SK-N-SH treated with all-trans-retinoic acid at 6 μM for 48 hours (cell line): Measurements from ENCODE around the gene LRMDA.

Source experiments
- ATAC-seq: fragments of 200-7000 bp; cut with Tn5 transposase; 3 replicates; pipeline ENCODE4 v1.9.1; 2020; ENCODE audit warnings: mild to moderate bottlenecking, moderate library complexity
- ARNTL ChIP-seq: fragments of 450-650 bp; formaldehyde crosslinking; IDR thresholded peaks from 2 replicates; pipeline ENCODE4 v1.5.0; 2020; ENCODE audit warnings: low read depth, mild to moderate bottlenecking, moderate library complexity, borderline replicate concordance
- BACH2 ChIP-seq: fragments of 250-450 bp; sonication (Bioruptor Pico); IDR thresholded peaks from 2 replicates; pipeline ENCODE4 v1.9.0; 2021; ENCODE audit warnings: mild to moderate bottlenecking, borderline replicate concordance
- CSRNP3 ChIP-seq: fragments of 250-450 bp; sonication (Bioruptor Pico); IDR thresholded peaks from 2 replicates; pipeline ENCODE4 v1.5.1; 2021; ENCODE audit warnings: mild to moderate bottlenecking, moderate library complexity
- ESRRG ChIP-seq: fragments of 250-450 bp; sonication (Bioruptor Pico); IDR thresholded peaks from 2 replicates; pipeline ENCODE4 v1.6.1; 2021; ENCODE audit warnings: mild to moderate bottlenecking
- GLIS3 ChIP-seq: fragments of 250-450 bp; sonication (Bioruptor Pico); IDR thresholded peaks from 2 replicates; pipeline ENCODE4 v1.5.0; 2020; ENCODE audit warnings: mild to moderate bottlenecking, moderate library complexity
- ISL1 ChIP-seq: fragments of 250-450 bp; sonication (Bioruptor Pico); IDR thresholded peaks from 2 replicates; pipeline ENCODE4 v2.1.2; 2022; ENCODE audit warnings: mild to moderate bottlenecking, moderate library complexity
- OSR1 ChIP-seq: fragments of 250-450 bp; sonication (Bioruptor Pico); IDR thresholded peaks from 2 replicates; pipeline ENCODE4 v1.8.0; 2022; ENCODE audit warnings: moderate library complexity, mild to moderate bottlenecking, inconsistent platforms
- PPARA ChIP-seq: fragments of 250-450 bp; sonication (Bioruptor Pico); IDR thresholded peaks from 2 replicates; pipeline ENCODE4 v1.5.0; 2020; ENCODE audit warnings: mild to moderate bottlenecking, borderline replicate concordance
- RARB ChIP-seq: fragments of 250-450 bp; sonication (Bioruptor Pico); IDR thresholded peaks from 2 replicates; pipeline ENCODE4 v1.8.0; 2021; ENCODE audit warnings: mild to moderate bottlenecking, moderate library complexity
- SNAI2 ChIP-seq: fragments of 250-450 bp; sonication (Bioruptor Pico); IDR thresholded peaks from 2 replicates; pipeline ENCODE4 v1.5.0; 2020; ENCODE audit warnings: mild to moderate bottlenecking, moderate library complexity
- TCF4 ChIP-seq: fragments of 250-450 bp; sonication (Bioruptor Pico); IDR thresholded peaks from 2 replicates; pipeline ENCODE4 v1.8.0; 2021; ENCODE audit warnings: mild to moderate bottlenecking, moderate library complexity, borderline replicate concordance
- TOX ChIP-seq: fragments of 250-450 bp; sonication (Bioruptor Pico); IDR thresholded peaks from 2 replicates; pipeline ENCODE4 v1.8.0; 2021; ENCODE audit warnings: mild to moderate bottlenecking, moderate library complexity, borderline replicate concordance
- ZC3H10 ChIP-seq: fragments of 250-450 bp; sonication (Bioruptor Pico); IDR thresholded peaks from 2 replicates; pipeline ENCODE4 v1.5.1; 2021; ENCODE audit warnings: mild to moderate bottlenecking, moderate library complexity
- ZFP3 ChIP-seq: fragments of 250-450 bp; sonication (Bioruptor Pico); IDR thresholded peaks from 2 replicates; pipeline ENCODE4 v1.5.0; 2020; ENCODE audit warnings: mild to moderate bottlenecking, moderate library complexity
- ZNF565 ChIP-seq: fragments of 450-650 bp; formaldehyde crosslinking; conservative IDR thresholded peaks from 2 replicates; pipeline ENCODE4 v1.5.0; 2020; ENCODE audit warnings: low read depth, mild to moderate bottlenecking, moderate library complexity
- ZNF70 ChIP-seq: fragments of 450-650 bp; formaldehyde crosslinking; IDR thresholded peaks from 2 replicates; pipeline ENCODE4 v1.5.0; 2020; ENCODE audit warnings: mild to moderate bottlenecking, moderate library complexity
- ZNF8 ChIP-seq: fragments of 450-650 bp; formaldehyde crosslinking; IDR thresholded peaks from 2 replicates; pipeline ENCODE4 v1.5.0; 2020; ENCODE audit warnings: mild to moderate bottlenecking, moderate library complexity
- TF ChIP-seq, protein P1 (sequence below): fragments of 250-450 bp; sonication (Bioruptor Pico); IDR thresholded peaks from 2 replicates; pipeline ENCODE4 v1.5.1; 2020; ENCODE audit warnings: low read depth, mild to moderate bottlenecking, moderate library complexity
- TF ChIP-seq, protein P2 (sequence below): fragments of 250-450 bp; sonication (Bioruptor Pico); IDR thresholded peaks from 2 replicates; pipeline ENCODE4 v1.5.0; 2020; ENCODE audit warnings: mild to moderate bottlenecking, moderate library complexity
- TF ChIP-seq, protein P3 (sequence below): fragments of 250-450 bp; sonication (Bioruptor Pico); IDR thresholded peaks from 2 replicates; pipeline ENCODE4 v1.8.0; 2021; ENCODE audit warnings: low read depth, mild to moderate bottlenecking, moderate library complexity, borderline replicate concordance
- TF ChIP-seq, protein P4 (sequence below): fragments of 250-450 bp; sonication (Bioruptor Pico); IDR thresholded peaks from 2 replicates; pipeline ENCODE4 v1.8.0; 2020; ENCODE audit warnings: mild to moderate bottlenecking, moderate library complexity, borderline replicate concordance

The LRMDA gene

GRCh38 chr10:75806186-75806585 lies 374.8 kb downstream of the LRMDA start:
- TF ChIP-seq TCF4 (no peak), ARNTL (CRISPR knock-in tag) (no peak), ZFP3 (CRISPR knock-in tag) (no peak), OSR1 (CRISPR knock-in tag) (no peak), ESRRG (no peak), ZC3H10 (no peak), TOX (CRISPR knock-in tag) (no peak), ZNF70 (CRISPR knock-in tag) (no peak), PPARA (CRISPR knock-in tag) (no peak)
- ATAC-seq, result no peak

DNA sequence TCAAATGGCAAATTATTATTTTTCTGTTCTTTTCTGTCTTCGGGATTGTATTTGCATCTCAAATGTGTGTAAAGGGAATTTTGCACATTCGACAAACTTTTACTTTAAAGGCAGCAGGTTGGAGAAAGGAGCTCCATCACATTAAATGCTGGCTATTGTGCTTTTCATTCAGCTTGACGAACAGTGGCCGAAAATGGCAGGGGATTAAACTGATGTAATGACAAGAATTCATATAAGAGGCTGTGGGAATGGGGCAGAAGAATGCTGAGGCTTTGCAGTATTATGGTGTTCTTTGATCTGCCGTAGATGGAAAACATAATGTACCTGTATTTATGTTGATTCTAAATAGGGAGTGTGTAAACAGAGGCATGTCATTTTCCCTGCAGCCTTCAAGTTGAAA lies 376.0 kb downstream of the LRMDA start:
- TF ChIP-seq ARNTL (CRISPR knock-in tag) (no peak), GLIS3 (CRISPR knock-in tag) (no peak), ZNF565 (no peak), ZNF70 (CRISPR knock-in tag) (no peak), RARB (no peak), TCF4 (no peak)
- no peak for ATAC-seq

- ATAC-seq, result no peak
- TF ChIP-seq SNAI2 (CRISPR knock-in tag), result no peak
- no peak for TF ChIP-seq TCF4
- TF ChIP-seq, protein P1, sequence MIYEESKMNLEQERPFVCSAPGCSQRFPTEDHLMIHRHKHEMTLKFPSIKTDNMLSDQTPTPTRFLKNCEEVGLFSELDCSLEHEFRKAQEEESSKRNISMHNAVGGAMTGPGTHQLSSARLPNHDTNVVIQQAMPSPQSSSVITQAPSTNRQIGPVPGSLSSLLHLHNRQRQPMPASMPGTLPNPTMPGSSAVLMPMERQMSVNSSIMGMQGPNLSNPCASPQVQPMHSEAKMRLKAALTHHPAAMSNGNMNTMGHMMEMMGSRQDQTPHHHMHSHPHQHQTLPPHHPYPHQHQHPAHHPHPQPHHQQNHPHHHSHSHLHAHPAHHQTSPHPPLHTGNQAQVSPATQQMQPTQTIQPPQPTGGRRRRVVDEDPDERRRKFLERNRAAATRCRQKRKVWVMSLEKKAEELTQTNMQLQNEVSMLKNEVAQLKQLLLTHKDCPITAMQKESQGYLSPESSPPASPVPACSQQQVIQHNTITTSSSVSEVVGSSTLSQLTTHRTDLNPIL (CRISPR knock-in tag), result no peak
- no peak for TF ChIP-seq ARNTL (CRISPR knock-in tag)
- TF ChIP-seq, protein P2, sequence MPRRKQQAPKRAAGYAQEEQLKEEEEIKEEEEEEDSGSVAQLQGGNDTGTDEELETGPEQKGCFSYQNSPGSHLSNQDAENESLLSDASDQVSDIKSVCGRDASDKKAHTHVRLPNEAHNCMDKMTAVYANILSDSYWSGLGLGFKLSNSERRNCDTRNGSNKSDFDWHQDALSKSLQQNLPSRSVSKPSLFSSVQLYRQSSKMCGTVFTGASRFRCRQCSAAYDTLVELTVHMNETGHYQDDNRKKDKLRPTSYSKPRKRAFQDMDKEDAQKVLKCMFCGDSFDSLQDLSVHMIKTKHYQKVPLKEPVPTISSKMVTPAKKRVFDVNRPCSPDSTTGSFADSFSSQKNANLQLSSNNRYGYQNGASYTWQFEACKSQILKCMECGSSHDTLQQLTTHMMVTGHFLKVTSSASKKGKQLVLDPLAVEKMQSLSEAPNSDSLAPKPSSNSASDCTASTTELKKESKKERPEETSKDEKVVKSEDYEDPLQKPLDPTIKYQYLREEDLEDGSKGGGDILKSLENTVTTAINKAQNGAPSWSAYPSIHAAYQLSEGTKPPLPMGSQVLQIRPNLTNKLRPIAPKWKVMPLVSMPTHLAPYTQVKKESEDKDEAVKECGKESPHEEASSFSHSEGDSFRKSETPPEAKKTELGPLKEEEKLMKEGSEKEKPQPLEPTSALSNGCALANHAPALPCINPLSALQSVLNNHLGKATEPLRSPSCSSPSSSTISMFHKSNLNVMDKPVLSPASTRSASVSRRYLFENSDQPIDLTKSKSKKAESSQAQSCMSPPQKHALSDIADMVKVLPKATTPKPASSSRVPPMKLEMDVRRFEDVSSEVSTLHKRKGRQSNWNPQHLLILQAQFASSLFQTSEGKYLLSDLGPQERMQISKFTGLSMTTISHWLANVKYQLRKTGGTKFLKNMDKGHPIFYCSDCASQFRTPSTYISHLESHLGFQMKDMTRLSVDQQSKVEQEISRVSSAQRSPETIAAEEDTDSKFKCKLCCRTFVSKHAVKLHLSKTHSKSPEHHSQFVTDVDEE (CRISPR knock-in tag), result no peak
- TF ChIP-seq GLIS3 (CRISPR knock-in tag), result no peak
- no peak for TF ChIP-seq ZC3H10
- TF ChIP-seq, protein P3, sequence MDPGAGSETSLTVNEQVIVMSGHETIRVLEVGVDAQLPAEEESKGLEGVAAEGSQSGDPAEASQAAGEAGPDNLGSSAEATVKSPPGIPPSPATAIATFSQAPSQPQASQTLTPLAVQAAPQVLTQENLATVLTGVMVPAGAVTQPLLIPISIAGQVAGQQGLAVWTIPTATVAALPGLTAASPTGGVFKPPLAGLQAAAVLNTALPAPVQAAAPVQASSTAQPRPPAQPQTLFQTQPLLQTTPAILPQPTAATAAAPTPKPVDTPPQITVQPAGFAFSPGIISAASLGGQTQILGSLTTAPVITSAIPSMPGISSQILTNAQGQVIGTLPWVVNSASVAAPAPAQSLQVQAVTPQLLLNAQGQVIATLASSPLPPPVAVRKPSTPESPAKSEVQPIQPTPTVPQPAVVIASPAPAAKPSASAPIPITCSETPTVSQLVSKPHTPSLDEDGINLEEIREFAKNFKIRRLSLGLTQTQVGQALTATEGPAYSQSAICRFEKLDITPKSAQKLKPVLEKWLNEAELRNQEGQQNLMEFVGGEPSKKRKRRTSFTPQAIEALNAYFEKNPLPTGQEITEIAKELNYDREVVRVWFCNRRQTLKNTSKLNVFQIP (CRISPR knock-in tag), result no peak
- TF ChIP-seq, protein P4, sequence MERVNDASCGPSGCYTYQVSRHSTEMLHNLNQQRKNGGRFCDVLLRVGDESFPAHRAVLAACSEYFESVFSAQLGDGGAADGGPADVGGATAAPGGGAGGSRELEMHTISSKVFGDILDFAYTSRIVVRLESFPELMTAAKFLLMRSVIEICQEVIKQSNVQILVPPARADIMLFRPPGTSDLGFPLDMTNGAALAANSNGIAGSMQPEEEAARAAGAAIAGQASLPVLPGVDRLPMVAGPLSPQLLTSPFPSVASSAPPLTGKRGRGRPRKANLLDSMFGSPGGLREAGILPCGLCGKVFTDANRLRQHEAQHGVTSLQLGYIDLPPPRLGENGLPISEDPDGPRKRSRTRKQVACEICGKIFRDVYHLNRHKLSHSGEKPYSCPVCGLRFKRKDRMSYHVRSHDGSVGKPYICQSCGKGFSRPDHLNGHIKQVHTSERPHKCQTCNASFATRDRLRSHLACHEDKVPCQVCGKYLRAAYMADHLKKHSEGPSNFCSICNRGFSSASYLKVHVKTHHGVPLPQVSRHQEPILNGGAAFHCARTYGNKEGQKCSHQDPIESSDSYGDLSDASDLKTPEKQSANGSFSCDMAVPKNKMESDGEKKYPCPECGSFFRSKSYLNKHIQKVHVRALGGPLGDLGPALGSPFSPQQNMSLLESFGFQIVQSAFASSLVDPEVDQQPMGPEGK (CRISPR knock-in tag), result no peak
- TF ChIP-seq, all 23 proteins: peak for 0
Measured at GRCh38 chr10:75809003-75809402, 377.6 kb downstream of the LRMDA start.

- no peak for TF ChIP-seq SNAI2 (CRISPR knock-in tag)
- TF ChIP-seq ISL1 (CRISPR knock-in tag), result no peak
- TF ChIP-seq CSRNP3 (CRISPR knock-in tag), result no peak
- TF ChIP-seq ZC3H10, result no peak
- no peak for TF ChIP-seq BACH2 (CRISPR knock-in tag)
- TF ChIP-seq, protein P3 (CRISPR knock-in tag), result no peak
- TF ChIP-seq ESRRG, result no peak
- no peak for TF ChIP-seq RARB
- TF ChIP-seq TCF4, result no peak
- no peak for TF ChIP-seq ZFP3 (CRISPR knock-in tag)
- TF ChIP-seq ZNF8 (CRISPR knock-in tag), result no peak
- TF ChIP-seq, protein P1 (CRISPR knock-in tag), result no peak
- no peak for TF ChIP-seq ARNTL (CRISPR knock-in tag)
- TF ChIP-seq, protein P4 (CRISPR knock-in tag), result no peak
- ATAC-seq, result no peak
Measured at GRCh38 chr10:75814014-75814413, 382.6 kb downstream of the LRMDA start.
